Measurements from ENCODE around the gene TTC9. TPM values are rescaled to one million over a fixed set of nuclear protein-coding genes. Genes with fewer than 3 reads are reported as not detected.
A peak's percentile ranks its signal among the peaks of the same experiment; 100 is the strongest.

Gene TTC9
- total and polyA plus RNA-seq, 5 donors from 2014 or later: 4.7 to 7.8 (median 5.6) TPM

DNA sequence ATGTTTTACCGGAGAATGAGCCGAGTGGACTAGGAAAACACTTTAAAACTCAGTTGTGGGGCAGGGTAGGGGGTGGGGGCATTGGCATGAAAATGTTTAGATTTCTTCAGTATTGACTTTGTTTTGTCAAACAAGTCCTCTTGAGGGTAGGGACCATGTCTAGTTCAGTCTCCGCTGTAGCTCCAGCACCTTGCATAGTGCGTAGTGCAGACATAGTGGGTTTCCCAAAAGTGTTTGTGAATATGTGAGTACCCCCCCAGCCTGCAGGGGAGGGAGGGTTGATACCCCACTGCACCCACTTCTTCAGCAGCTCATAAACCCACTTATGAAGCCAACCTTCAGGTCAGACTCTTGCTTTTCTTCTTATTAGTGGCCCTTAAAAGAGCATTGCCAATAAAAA is 71.4 kb downstream of the TTC9 start:
- no peaks in the 10 kb centered on the region for H3K36me3 Mint-ChIP-seq

DNA sequence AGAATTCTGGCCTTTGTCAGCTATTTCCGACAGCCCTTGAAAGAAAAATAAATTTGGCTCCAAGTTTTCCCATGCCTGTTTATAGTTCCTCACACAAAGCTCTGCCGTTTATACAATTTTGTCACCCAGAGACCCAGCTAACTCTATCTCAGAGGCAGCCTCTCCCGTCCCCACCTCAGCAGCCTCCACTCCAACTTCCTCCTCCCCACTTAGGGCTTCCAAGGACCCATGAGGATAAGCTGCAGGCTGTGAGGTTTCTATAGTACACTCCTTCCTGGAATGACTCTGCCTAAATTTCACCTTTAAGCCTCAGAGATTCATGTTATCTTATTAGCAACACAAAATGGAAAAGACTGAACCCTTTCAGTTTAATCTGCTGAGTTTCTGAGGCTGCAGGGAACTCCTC is 71.8 kb downstream of the TTC9 start:
- Histone ChIP-seq H3K36me3 (ENCODE audit: control insufficient read depth, insufficient read depth, low read length) (no peaks in the 10 kb centered on the region), H3K27ac (ENCODE audit: insufficient read depth, low read length, poor library complexity, severe bottlenecking) (no peak overlapping the region), H3K4me3 (ENCODE audit: low read depth, low read length) (no peak overlapping the region), H3K9me3 (ENCODE audit: control insufficient read depth in 2 of 2, low read length in 2 of 2) (no peaks in the 10 kb centered on the region), H3K27me3 (ENCODE audit: control insufficient read depth, insufficient read depth, low read length) (peaks cover 7% of the 10 kb centered on the region), H3K4me1 (ENCODE audit: control insufficient read depth, insufficient read depth, low read length, poor library complexity, severe bottlenecking) (peaks cover 6% of the 10 kb centered on the region)
- Mint-ChIP-seq H3K4me3 (no peak overlapping the region), H3K27ac (no peak overlapping the region), H3K9me3 (no peaks in the 10 kb centered on the region), H3K4me1 (peaks cover 0 to 6% (median 4%) of the 10 kb centered on the region in 4 donors), H3K36me3 (no peaks in the 10 kb centered on the region), H3K27me3 (peaks cover 10% of the 10 kb centered on the region)
- DNase-seq (no peak), ATAC-seq (ENCODE audit: low read depth in 2 of 2) (no peak)

More for the DNA sequence above, 71.4 kb downstream of the TTC9 start:
- peaks cover 13% of the 10 kb centered on the region for H3K27me3 Mint-ChIP-seq
- no peak overlapping the region for H3K27ac Mint-ChIP-seq
- peaks cover 6% of the 10 kb centered on the region for H3K4me1 ChIP-seq (ENCODE audit: control insufficient read depth, insufficient read depth, low read length, poor library complexity, severe bottlenecking)
- H3K27ac ChIP-seq (ENCODE audit: insufficient read depth, low read length, poor library complexity, severe bottlenecking): no peak overlapping the region
- peaks cover 7% of the 10 kb centered on the region for H3K27me3 ChIP-seq (ENCODE audit: control insufficient read depth, insufficient read depth, low read length)
- peaks cover 0 to 6% (median 4%) of the 10 kb centered on the region in 4 donors for H3K4me1 Mint-ChIP-seq
- no peaks in the 10 kb centered on the region for H3K9me3 Mint-ChIP-seq
- no peak overlapping the region for H3K4me3 ChIP-seq (ENCODE audit: low read depth, low read length)
- no peaks in the 10 kb centered on the region for H3K9me3 ChIP-seq (ENCODE audit: control insufficient read depth in 2 of 2, low read length in 2 of 2)
- ATAC-seq (ENCODE audit: low read depth in 2 of 2) (no peak), DNase-seq (no peak)
- no peak overlapping the region for H3K4me3 Mint-ChIP-seq
- H3K36me3 ChIP-seq (ENCODE audit: control insufficient read depth, insufficient read depth, low read length): no peaks in the 10 kb centered on the region

DNA sequence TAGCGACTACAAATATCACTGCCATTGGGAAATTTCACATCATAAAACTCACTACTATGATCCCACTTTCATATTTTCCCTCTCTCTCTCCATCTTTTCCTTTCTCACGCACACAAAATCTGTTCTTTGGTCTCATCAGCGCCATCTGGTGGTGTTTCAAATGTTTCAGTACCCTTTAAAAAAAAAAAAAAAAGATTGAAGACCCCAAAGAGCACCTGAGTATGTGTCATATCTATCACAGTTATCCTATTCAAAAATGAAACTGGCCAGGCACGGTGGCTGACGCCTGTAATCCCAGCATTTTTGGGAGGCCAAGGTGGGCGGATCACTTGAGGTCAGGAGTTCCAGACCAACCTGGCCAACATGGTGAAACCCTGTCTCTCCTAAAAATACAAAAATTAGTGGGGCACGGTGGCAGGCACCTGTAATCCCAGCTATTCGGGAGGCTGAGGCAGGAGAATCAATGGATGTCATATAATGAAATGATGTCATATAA is 72.4 kb downstream of the TTC9 start:
- H3K4me1 Mint-ChIP-seq: peaks cover 0 to 6% (median 4%) of the 10 kb centered on the region in 4 donors
- DNase-seq (peak; percentile 32 to 57 (median 41)), ATAC-seq (ENCODE audit: low read depth in 2 of 2) (no peak)
- no peaks in the 10 kb centered on the region for H3K36me3 Mint-ChIP-seq
- no peaks in the 10 kb centered on the region for H3K9me3 Mint-ChIP-seq
- H3K27me3 Mint-ChIP-seq: peaks cover 10% of the 10 kb centered on the region
- H3K27ac Mint-ChIP-seq: no peak overlapping the region
- Histone ChIP-seq H3K27me3 (ENCODE audit: control insufficient read depth, insufficient read depth, low read length) (peaks cover 7% of the 10 kb centered on the region), H3K27ac (ENCODE audit: insufficient read depth, low read length, poor library complexity, severe bottlenecking) (no peak overlapping the region), H3K36me3 (ENCODE audit: control insufficient read depth, insufficient read depth, low read length) (no peaks in the 10 kb centered on the region), H3K4me1 (ENCODE audit: control insufficient read depth, insufficient read depth, low read length, poor library complexity, severe bottlenecking) (peaks cover 6% of the 10 kb centered on the region), H3K9me3 (ENCODE audit: control insufficient read depth in 2 of 2, low read length in 2 of 2) (no peaks in the 10 kb centered on the region), H3K4me3 (ENCODE audit: low read depth, low read length) (no peak overlapping the region)
- no peak overlapping the region for H3K4me3 Mint-ChIP-seq

DNA sequence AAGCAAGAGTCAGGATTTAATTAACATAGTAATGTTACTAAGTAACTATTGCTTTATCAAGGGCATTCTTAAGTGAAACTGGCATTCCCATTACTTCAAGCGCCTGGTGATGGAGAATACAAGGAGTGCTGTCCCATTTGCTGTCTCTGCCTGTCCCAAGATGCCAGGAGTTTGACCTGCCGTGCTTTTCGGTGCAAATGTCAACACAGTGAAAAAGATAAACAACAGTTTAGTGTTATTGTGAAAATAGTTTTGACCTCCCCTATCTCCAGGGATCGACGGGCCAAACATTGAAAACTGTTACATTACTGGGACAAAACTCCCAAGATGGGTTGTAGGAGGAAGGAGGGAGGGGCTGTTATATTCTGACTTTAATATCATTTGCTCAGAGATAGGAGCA is 74.8 kb downstream of the TTC9 start:
- peaks cover 6% of the 10 kb centered on the region for H3K4me1 ChIP-seq (ENCODE audit: control insufficient read depth, insufficient read depth, low read length, poor library complexity, severe bottlenecking)
- H3K4me3 ChIP-seq (ENCODE audit: low read depth, low read length): no peak overlapping the region
- H3K9me3 ChIP-seq (ENCODE audit: control insufficient read depth in 2 of 2, low read length in 2 of 2): no peaks in the 10 kb centered on the region
- no peaks in the 10 kb centered on the region for H3K36me3 ChIP-seq (ENCODE audit: control insufficient read depth, insufficient read depth, low read length)
- no peak overlapping the region for H3K27ac ChIP-seq (ENCODE audit: insufficient read depth, low read length, poor library complexity, severe bottlenecking)
- Mint-ChIP-seq H3K27me3 (peaks cover 14% of the 10 kb centered on the region), H3K4me3 (no peak overlapping the region), H3K4me1 (peaks cover 0 to 6% (median 4%) of the 10 kb centered on the region in 4 donors), H3K36me3 (no peaks in the 10 kb centered on the region), H3K9me3 (no peaks in the 10 kb centered on the region), H3K27ac (no peak overlapping the region)
- ATAC-seq (ENCODE audit: low read depth in 2 of 2): no peak
- peaks cover 7% of the 10 kb centered on the region for H3K27me3 ChIP-seq (ENCODE audit: control insufficient read depth, insufficient read depth, low read length)
- no peak for DNase-seq

DNA sequence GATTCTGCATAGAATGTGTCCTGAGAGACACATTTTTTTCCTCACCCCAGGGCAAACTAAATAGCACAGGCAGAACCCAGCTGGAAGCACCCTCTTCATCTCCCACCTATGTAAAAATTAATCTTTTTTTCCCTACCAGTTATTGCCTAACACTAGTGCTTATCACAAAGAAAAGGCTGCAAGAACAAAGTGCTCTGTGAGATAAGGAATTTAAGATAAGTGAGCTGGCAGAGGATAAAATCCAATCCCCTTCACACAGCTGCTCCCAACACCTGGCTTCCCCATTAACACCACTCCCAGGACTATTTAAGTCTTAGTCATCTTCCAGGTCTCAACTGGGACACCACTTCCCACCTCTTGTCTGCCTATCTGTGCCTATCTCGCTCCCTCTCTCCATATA is 75.2 kb downstream of the TTC9 start:
- DNase-seq (no peak), ATAC-seq (ENCODE audit: low read depth in 2 of 2) (no peak)
- no peaks in the 10 kb centered on the region for H3K9me3 Mint-ChIP-seq
- peaks cover 14% of the 10 kb centered on the region for H3K27me3 Mint-ChIP-seq
- Histone ChIP-seq H3K4me1 (ENCODE audit: control insufficient read depth, insufficient read depth, low read length, poor library complexity, severe bottlenecking) (peaks cover 6% of the 10 kb centered on the region), H3K4me3 (ENCODE audit: low read depth, low read length) (no peak overlapping the region), H3K9me3 (ENCODE audit: control insufficient read depth in 2 of 2, low read length in 2 of 2) (no peaks in the 10 kb centered on the region), H3K27me3 (ENCODE audit: control insufficient read depth, insufficient read depth, low read length) (peaks cover 7% of the 10 kb centered on the region), H3K27ac (ENCODE audit: insufficient read depth, low read length, poor library complexity, severe bottlenecking) (no peak overlapping the region), H3K36me3 (ENCODE audit: control insufficient read depth, insufficient read depth, low read length) (no peaks in the 10 kb centered on the region)
- no peak overlapping the region for H3K4me3 Mint-ChIP-seq
- H3K4me1 Mint-ChIP-seq: peaks cover 0 to 6% (median 4%) of the 10 kb centered on the region in 4 donors
- peak overlapping the region in 1 of 3 donors; percentile 26 for H3K27ac Mint-ChIP-seq
- H3K36me3 Mint-ChIP-seq: no peaks in the 10 kb centered on the region

DNA sequence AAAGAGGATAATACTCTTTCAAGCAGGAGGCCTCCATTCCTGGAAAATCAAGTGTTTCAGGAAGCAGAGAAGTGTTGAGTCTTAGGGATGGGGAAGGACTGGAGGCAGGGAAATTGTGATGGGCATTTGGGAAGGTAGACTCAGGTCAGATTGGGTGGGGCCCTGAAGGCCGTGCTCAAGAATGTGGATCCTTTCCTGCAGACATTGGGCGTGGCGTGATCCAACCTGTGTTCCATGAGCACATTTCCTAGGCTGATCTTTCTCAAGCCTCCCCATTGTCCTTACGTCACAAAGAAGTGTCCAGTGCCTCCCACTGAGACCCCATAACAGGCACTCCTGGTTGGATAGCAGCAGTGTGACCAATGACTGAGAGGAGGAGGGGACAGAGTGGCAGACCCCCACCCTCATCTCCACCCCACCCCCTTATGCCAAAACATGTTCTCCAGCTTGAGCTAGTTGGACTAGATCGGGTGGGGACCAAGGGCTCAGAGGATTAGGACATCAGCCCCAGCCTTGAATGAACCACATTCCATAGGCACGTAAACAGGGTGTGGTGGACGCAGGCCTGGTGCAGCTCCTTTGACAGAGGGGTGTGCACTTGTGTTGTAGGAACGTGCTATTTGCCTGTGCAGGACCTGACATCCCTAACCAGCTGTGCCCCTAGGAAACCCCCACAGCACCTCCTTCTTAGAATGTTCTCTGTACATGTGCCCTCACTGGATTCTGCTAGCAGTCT is 76.8 kb downstream of the TTC9 start:
- Histone ChIP-seq H3K4me3 (ENCODE audit: low read depth, low read length) (no peak overlapping the region), H3K27ac (ENCODE audit: insufficient read depth, low read length, poor library complexity, severe bottlenecking) (no peak overlapping the region), H3K4me1 (ENCODE audit: control insufficient read depth, insufficient read depth, low read length, poor library complexity, severe bottlenecking) (peaks cover 6% of the 10 kb centered on the region), H3K9me3 (ENCODE audit: control insufficient read depth in 2 of 2, low read length in 2 of 2) (no peaks in the 10 kb centered on the region), H3K27me3 (ENCODE audit: control insufficient read depth, insufficient read depth, low read length) (peaks cover 7% of the 10 kb centered on the region), H3K36me3 (ENCODE audit: control insufficient read depth, insufficient read depth, low read length) (no peaks in the 10 kb centered on the region)
- H3K27ac Mint-ChIP-seq: no peak overlapping the region
- no peaks in the 10 kb centered on the region for H3K9me3 Mint-ChIP-seq
- H3K4me1 Mint-ChIP-seq: peaks cover 0 to 6% (median 4%) of the 10 kb centered on the region in 4 donors
- no peak for ATAC-seq (ENCODE audit: low read depth in 2 of 2)
- H3K27me3 Mint-ChIP-seq: peaks cover 10% of the 10 kb centered on the region
- no peaks in the 10 kb centered on the region for H3K36me3 Mint-ChIP-seq
- H3K4me3 Mint-ChIP-seq: no peak overlapping the region
- no peak for DNase-seq

DNA sequence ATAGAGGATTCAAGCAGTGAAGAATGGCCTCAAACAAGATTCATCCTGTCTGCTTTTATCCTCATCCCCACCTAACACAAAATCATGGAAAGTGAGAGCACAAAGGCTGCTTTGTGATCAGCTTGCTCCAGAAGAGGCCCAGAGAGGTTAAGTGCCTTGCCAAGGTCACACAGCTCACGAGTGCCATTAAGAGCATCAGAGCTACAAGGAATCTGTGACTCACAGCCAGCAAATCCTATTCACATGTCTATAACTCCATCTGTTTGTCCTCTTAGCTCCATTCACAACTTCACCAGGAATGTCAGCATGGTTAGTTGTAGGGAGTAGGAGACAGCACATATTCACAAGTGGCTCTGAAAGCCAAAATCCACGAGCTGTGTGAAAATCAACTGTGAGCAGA is 79.8 kb downstream of the TTC9 start:
- no peak overlapping the region for H3K27ac Mint-ChIP-seq
- H3K27me3 ChIP-seq (ENCODE audit: control insufficient read depth, insufficient read depth, low read length): no peaks in the 10 kb centered on the region
- no peak overlapping the region for H3K4me3 Mint-ChIP-seq
- ATAC-seq (ENCODE audit: low read depth in 2 of 2): no peak
- no peaks in the 10 kb centered on the region for H3K4me1 ChIP-seq (ENCODE audit: control insufficient read depth, insufficient read depth, low read length, poor library complexity, severe bottlenecking)
- no peaks in the 10 kb centered on the region for H3K36me3 ChIP-seq (ENCODE audit: control insufficient read depth, insufficient read depth, low read length)
- H3K9me3 ChIP-seq (ENCODE audit: control insufficient read depth in 2 of 2, low read length in 2 of 2): no peaks in the 10 kb centered on the region
- peaks cover 4% of the 10 kb centered on the region for H3K27me3 Mint-ChIP-seq
- H3K36me3 Mint-ChIP-seq: no peaks in the 10 kb centered on the region
- no peak overlapping the region for H3K27ac ChIP-seq (ENCODE audit: insufficient read depth, low read length, poor library complexity, severe bottlenecking)
- H3K4me3 ChIP-seq (ENCODE audit: low read depth, low read length): no peak overlapping the region
- no peaks in the 10 kb centered on the region for H3K9me3 Mint-ChIP-seq
- DNase-seq: no peak
- H3K4me1 Mint-ChIP-seq: no peaks in the 10 kb centered on the region

DNA sequence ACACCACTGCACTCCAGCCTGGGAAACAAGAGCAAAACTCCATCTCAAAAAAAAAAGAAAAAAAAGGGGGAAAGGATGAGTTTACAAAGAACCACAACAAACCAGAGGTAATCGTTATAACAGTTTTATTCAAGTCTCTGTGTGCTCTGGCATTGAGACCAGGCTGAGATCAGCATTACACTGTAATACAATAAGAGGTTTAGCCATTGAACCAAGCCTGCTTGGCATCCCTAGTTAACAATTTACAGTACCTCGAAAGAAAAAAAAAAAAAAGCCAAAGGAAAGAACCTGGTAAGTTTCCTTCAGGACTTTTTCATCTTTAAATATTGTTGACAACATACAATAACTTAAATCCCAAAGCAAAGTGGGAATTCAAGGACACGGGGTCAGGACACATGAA is 80.7 kb downstream of the TTC9 start:
- H3K4me1 ChIP-seq (ENCODE audit: control insufficient read depth, insufficient read depth, low read length, poor library complexity, severe bottlenecking): no peaks in the 10 kb centered on the region
- no peaks in the 10 kb centered on the region for H3K27me3 ChIP-seq (ENCODE audit: control insufficient read depth, insufficient read depth, low read length)
- Mint-ChIP-seq H3K27me3 (peaks cover 4% of the 10 kb centered on the region), H3K4me1 (no peaks in the 10 kb centered on the region), H3K4me3 (no peak overlapping the region), H3K36me3 (no peaks in the 10 kb centered on the region), H3K9me3 (no peaks in the 10 kb centered on the region), H3K27ac (peak overlapping the region in 1 of 3 donors; percentile 23)
- H3K27ac ChIP-seq (ENCODE audit: insufficient read depth, low read length, poor library complexity, severe bottlenecking): no peak overlapping the region
- no peak overlapping the region for H3K4me3 ChIP-seq (ENCODE audit: low read depth, low read length)
- ATAC-seq (ENCODE audit: low read depth in 2 of 2) (no peak), DNase-seq (no peak)
- no peaks in the 10 kb centered on the region for H3K36me3 ChIP-seq (ENCODE audit: control insufficient read depth, insufficient read depth, low read length)
- no peaks in the 10 kb centered on the region for H3K9me3 ChIP-seq (ENCODE audit: control insufficient read depth in 2 of 2, low read length in 2 of 2)

All from CD4-positive, CD25-positive, alpha-beta regulatory T cell (primary cell).